GM23338 (cell line): ENCODE results near the gene PRDM5. TPM values are rescaled to one million over a fixed set of nuclear protein-coding genes. Genes with fewer than 3 reads are reported as not detected.

Experiments used
- ATAC-seq: fragments of 200-7000 bp; cut with Tn5 transposase; 3 replicates; pipeline ENCODE4 v1.9.1; 2020
- DNase-seq: peaks from one replicate; pipeline ENCODE4 v3.0.0-alpha.2; 2015; ENCODE audit warnings: low spot score
- H2AFZ ChIP-seq: fragments of 200-600 bp; sonication (generic); 2 replicates; pipeline ENCODE4 v1.8.0; 2016; ENCODE audit warnings: antibody characterized with exemption, mild to moderate bottlenecking, moderate library complexity
- H3F3A ChIP-seq: fragments of 200-600 bp; sonication (generic); replicated peaks from 2 replicates; pipeline ENCODE4 v1.8.0; 2017; ENCODE audit warnings: antibody characterized with exemption, mixed run types, low read depth
- H3K27ac ChIP-seq: fragments of 200-600 bp; sonication (generic); 2 replicates; pipeline ENCODE4 v1.6.1; 2016; ENCODE audit warnings: low read depth
- H3K27me3 ChIP-seq: fragments of 200-600 bp; sonication (generic); 2 replicates; pipeline ENCODE4 v1.8.0; 2016; ENCODE audit warnings: mild to moderate bottlenecking, mixed run types, moderate library complexity; ENCODE audit not compliant: insufficient read depth
- H3K36me3 ChIP-seq: fragments of 200-600 bp; sonication (generic); 2 replicates; pipeline ENCODE4 v1.8.0; 2016; ENCODE audit warnings: mild to moderate bottlenecking; ENCODE audit not compliant: insufficient read depth
- H3K4me1 ChIP-seq: fragments of 200-600 bp; sonication (generic); 2 replicates; pipeline ENCODE4 v1.8.0; 2016; ENCODE audit warnings: mild to moderate bottlenecking, moderate library complexity; ENCODE audit not compliant: insufficient read depth
- H3K4me2 ChIP-seq: fragments of 200-600 bp; sonication (generic); 2 replicates; pipeline ENCODE4 v1.7.1; 2017; ENCODE audit warnings: mixed run types
- H3K4me3 ChIP-seq: fragments of 200-600 bp; sonication (generic); 2 replicates; pipeline ENCODE4 v1.6.1; 2016; ENCODE audit warnings: mixed run types
- H3K79me2 ChIP-seq: fragments of 200-600 bp; sonication (generic); replicated peaks from 2 replicates; pipeline ENCODE4 v1.8.0; 2017; ENCODE audit warnings: mild to moderate bottlenecking; ENCODE audit not compliant: insufficient read depth
- H3K9me2 ChIP-seq: fragments of 200-600 bp; sonication (generic); 2 replicates; pipeline ENCODE4 v1.8.0; 2017; ENCODE audit not compliant: insufficient read depth
- H4K20me1 ChIP-seq: fragments of 200-600 bp; sonication (generic); replicated peaks from 2 replicates; pipeline ENCODE4 v1.8.0; 2017; ENCODE audit warnings: mild to moderate bottlenecking; ENCODE audit not compliant: insufficient read depth
- H3K27ac Mint-ChIP-seq: 2 replicates; pipeline ENCODE4 v1.8.0; 2020; ENCODE audit warnings: inconsistent platforms, mild to moderate bottlenecking, moderate library complexity, mixed read lengths
- H3K27me3 Mint-ChIP-seq: 3 replicates; pipeline ENCODE4 v1.8.0; 2022; ENCODE audit warnings: low read depth, mild to moderate bottlenecking, moderate library complexity, mixed read lengths, inconsistent platforms; ENCODE audit not compliant: insufficient read depth, poor library complexity
- H3K36me3 Mint-ChIP-seq: 3 replicates; pipeline ENCODE4 v1.8.0; 2021; ENCODE audit warnings: low read depth, mild to moderate bottlenecking, inconsistent platforms, moderate library complexity, mixed read lengths
- H3K4me1 Mint-ChIP-seq: 3 replicates; pipeline ENCODE4 v1.8.0; 2020; ENCODE audit warnings: mild to moderate bottlenecking, inconsistent platforms, mixed read lengths
- H3K4me3 Mint-ChIP-seq: 3 replicates; pipeline ENCODE4 v1.8.0; 2021; ENCODE audit warnings: moderate library complexity, mild to moderate bottlenecking, inconsistent platforms, mixed read lengths
- H3K9me3 Mint-ChIP-seq: 3 replicates; pipeline ENCODE4 v1.8.0; 2020; ENCODE audit warnings: moderate library complexity, mild to moderate bottlenecking, inconsistent platforms, mixed read lengths
- CREB1 ChIP-seq: fragments of 250-450 bp; sonication (Bioruptor Pico); IDR thresholded peaks from 2 replicates; pipeline ENCODE4 v1.5.0; 2020; ENCODE audit warnings: low read depth, mild to moderate bottlenecking, moderate library complexity
- EZH2 ChIP-seq: fragments of 200-600 bp; sonication (generic); IDR thresholded peaks from one replicate; pipeline ENCODE4 v1.8.0; 2017; ENCODE audit warnings: antibody characterized with exemption, mild to moderate bottlenecking, low read depth; ENCODE audit not compliant: unreplicated experiment
- EZH2phosphoT487 ChIP-seq: fragments of 200-600 bp; sonication (generic); IDR thresholded peaks from one replicate; pipeline ENCODE4 v1.8.1; 2018; ENCODE audit warnings: antibody characterized with exemption; ENCODE audit not compliant: unreplicated experiment
- JUNB ChIP-seq: IDR thresholded peaks from one replicate; pipeline ENCODE4 v1.6.1; 2016; ENCODE audit warnings: antibody characterized with exemption; ENCODE audit not compliant: unreplicated experiment
- NANOG ChIP-seq: IDR thresholded peaks from 2 replicates; pipeline ENCODE4 v1.6.1; 2016; ENCODE audit warnings: antibody characterized with exemption, borderline replicate concordance
- POLR2AphosphoS5 ChIP-seq: IDR thresholded peaks from 2 replicates; pipeline ENCODE4 v1.6.1; 2016; ENCODE audit warnings: antibody characterized with exemption, low read depth
- STAT1 ChIP-seq: IDR thresholded peaks from one replicate; pipeline ENCODE4 v1.6.1; 2016; ENCODE audit warnings: antibody characterized with exemption; ENCODE audit not compliant: unreplicated experiment
- ZNF114 ChIP-seq: fragments of 250-450 bp; sonication (Bioruptor Pico); IDR thresholded peaks from 2 replicates; pipeline ENCODE4 v1.5.0; 2020; ENCODE audit warnings: mild to moderate bottlenecking, moderate library complexity
- ZNF331 ChIP-seq: fragments of 250-450 bp; sonication (Bioruptor Pico); IDR thresholded peaks from 2 replicates; pipeline ENCODE4 v1.5.0; 2020; ENCODE audit warnings: low read depth, mild to moderate bottlenecking, moderate library complexity
- polyA plus RNA-seq: library from polyadenylated mRNA; unstranded; fragments of >200 nt; fragmentation: Nextera tagmentation; extraction: Ambion mirVana; gene quantifications from 2 replicates; pipeline ENCODE4 v1.2.1, GENCODE V29; 2016
- total RNA-seq: library from RNA; depleted of rRNA; stranded (reverse); fragments of >200 nt; shearing (Covaris generic); gene quantifications from 2 replicates; pipeline ENCODE4 v1.2.3, GENCODE V29; 2014
- TF ChIP-seq, protein P1 (sequence below), 2 experiments: fragments of 200-600 bp in 1 of 2; sonication (generic) in 1 of 2; conservative IDR thresholded peaks; 2 replicates each; pipeline versions ENCODE4 v1.5.1 to v1.6.1; 2016 to 2017; ENCODE audit warnings: antibody characterized with exemption in 2 of 2, low read depth in 2 of 2, mild to moderate bottlenecking in 2 of 2, moderate library complexity in 1 of 2
- TF ChIP-seq, protein P2 (sequence below): IDR thresholded peaks from one replicate; pipeline ENCODE4 v1.6.1; 2018; ENCODE audit warnings: antibody characterized with exemption; ENCODE audit not compliant: unreplicated experiment
- TF ChIP-seq, protein P3 (sequence below): IDR thresholded peaks from 2 replicates; pipeline ENCODE4 v1.6.1; 2016; ENCODE audit warnings: antibody characterized with exemption
- TF ChIP-seq, protein P4 (sequence below): fragments of 250-450 bp; sonication (Bioruptor Pico); IDR thresholded peaks from 2 replicates; pipeline ENCODE4 v1.5.0; 2020; ENCODE audit warnings: mild to moderate bottlenecking, moderate library complexity

Gene PRDM5
- total and polyA plus RNA-seq, 2 experiments from 2014 or later, result 11.2 to 40.4 TPM

DNA sequence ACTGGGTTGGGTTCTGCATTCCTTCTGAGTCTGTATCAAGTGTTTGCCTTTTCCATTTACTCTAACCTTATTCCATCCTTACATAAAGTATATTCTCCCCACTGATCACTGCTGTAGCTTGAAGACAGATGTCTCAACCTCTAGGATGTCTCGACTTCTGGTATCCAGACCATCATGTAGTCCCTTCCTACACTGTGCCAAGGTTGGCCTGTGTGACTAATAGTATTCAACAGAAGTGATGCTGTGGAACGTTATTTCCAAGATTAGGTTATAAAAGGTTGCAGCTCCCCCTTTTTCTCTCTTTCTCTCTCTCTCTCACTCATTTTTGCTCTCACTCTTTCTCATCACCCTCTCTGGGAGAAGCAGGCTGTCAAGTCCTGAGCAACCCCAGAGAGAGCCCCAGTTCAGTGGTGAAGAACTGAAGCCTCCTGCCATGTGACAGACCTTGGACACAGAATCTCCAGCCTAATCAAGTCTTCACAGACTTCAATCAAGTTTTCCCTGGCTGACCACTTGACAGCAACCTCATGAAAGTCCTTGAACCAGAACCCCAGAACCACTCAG is 75.4 kb downstream of the PRDM5 start:
- H3K4me3 ChIP-seq, result no peak overlapping the region
- no peak for ATAC-seq

More for the DNA sequence above, 75.4 kb downstream of the PRDM5 start:
- Histone ChIP-seq H3K27me3 (no peaks in the 10 kb centered on the region), H3K9me2 (no peaks in the 10 kb centered on the region), H3K27ac (no peak overlapping the region), H4K20me1 (no peaks in the 10 kb centered on the region; the same call in 1 of the 2 replicates), H3K79me2 (0 out of 2 replicates have a peak, but pooled peaks cover 5% of the 10 kb centered on the region), H2AFZ (no peak overlapping the region), H3K4me2 (no peak overlapping the region), H3K4me1 (no peaks in the 10 kb centered on the region), H3F3A (no peaks in the 10 kb centered on the region), H3K36me3 (no peaks in the 10 kb centered on the region)
- Mint-ChIP-seq H3K27me3 (no peaks in the 10 kb centered on the region), H3K36me3 (no peaks in the 10 kb centered on the region; the same call in 2 of the 3 replicates), H3K27ac (no peak overlapping the region; the same call in 1 of the 2 replicates), H3K9me3 (no peaks in the 10 kb centered on the region), H3K4me3 (no peak overlapping the region), H3K4me1 (peaks cover 8% of the 10 kb centered on the region; the same call in 2 of the 3 replicates)
- no peak for TF ChIP-seq ZNF114 (CRISPR knock-in tag)
- TF ChIP-seq ZNF331 (CRISPR knock-in tag), result no peak
- TF ChIP-seq, protein P1, sequence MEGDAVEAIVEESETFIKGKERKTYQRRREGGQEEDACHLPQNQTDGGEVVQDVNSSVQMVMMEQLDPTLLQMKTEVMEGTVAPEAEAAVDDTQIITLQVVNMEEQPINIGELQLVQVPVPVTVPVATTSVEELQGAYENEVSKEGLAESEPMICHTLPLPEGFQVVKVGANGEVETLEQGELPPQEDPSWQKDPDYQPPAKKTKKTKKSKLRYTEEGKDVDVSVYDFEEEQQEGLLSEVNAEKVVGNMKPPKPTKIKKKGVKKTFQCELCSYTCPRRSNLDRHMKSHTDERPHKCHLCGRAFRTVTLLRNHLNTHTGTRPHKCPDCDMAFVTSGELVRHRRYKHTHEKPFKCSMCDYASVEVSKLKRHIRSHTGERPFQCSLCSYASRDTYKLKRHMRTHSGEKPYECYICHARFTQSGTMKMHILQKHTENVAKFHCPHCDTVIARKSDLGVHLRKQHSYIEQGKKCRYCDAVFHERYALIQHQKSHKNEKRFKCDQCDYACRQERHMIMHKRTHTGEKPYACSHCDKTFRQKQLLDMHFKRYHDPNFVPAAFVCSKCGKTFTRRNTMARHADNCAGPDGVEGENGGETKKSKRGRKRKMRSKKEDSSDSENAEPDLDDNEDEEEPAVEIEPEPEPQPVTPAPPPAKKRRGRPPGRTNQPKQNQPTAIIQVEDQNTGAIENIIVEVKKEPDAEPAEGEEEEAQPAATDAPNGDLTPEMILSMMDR (conservative IDR thresholded peaks at IDR 0.05; ENCODE audit: low read depth in 2 of 2), result no peak
- TF ChIP-seq STAT1, result no peak
- TF ChIP-seq, protein P2, sequence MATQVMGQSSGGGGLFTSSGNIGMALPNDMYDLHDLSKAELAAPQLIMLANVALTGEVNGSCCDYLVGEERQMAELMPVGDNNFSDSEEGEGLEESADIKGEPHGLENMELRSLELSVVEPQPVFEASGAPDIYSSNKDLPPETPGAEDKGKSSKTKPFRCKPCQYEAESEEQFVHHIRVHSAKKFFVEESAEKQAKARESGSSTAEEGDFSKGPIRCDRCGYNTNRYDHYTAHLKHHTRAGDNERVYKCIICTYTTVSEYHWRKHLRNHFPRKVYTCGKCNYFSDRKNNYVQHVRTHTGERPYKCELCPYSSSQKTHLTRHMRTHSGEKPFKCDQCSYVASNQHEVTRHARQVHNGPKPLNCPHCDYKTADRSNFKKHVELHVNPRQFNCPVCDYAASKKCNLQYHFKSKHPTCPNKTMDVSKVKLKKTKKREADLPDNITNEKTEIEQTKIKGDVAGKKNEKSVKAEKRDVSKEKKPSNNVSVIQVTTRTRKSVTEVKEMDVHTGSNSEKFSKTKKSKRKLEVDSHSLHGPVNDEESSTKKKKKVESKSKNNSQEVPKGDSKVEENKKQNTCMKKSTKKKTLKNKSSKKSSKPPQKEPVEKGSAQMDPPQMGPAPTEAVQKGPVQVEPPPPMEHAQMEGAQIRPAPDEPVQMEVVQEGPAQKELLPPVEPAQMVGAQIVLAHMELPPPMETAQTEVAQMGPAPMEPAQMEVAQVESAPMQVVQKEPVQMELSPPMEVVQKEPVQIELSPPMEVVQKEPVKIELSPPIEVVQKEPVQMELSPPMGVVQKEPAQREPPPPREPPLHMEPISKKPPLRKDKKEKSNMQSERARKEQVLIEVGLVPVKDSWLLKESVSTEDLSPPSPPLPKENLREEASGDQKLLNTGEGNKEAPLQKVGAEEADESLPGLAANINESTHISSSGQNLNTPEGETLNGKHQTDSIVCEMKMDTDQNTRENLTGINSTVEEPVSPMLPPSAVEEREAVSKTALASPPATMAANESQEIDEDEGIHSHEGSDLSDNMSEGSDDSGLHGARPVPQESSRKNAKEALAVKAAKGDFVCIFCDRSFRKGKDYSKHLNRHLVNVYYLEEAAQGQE, result no peak
- TF ChIP-seq EZH2, result no peak
- no peak for TF ChIP-seq NANOG
- no peak for TF ChIP-seq JUNB
- no peak for TF ChIP-seq POLR2AphosphoS5
- TF ChIP-seq EZH2phosphoT487, result no peak
- no peak for TF ChIP-seq CREB1 (CRISPR knock-in tag)
- TF ChIP-seq, protein P3, sequence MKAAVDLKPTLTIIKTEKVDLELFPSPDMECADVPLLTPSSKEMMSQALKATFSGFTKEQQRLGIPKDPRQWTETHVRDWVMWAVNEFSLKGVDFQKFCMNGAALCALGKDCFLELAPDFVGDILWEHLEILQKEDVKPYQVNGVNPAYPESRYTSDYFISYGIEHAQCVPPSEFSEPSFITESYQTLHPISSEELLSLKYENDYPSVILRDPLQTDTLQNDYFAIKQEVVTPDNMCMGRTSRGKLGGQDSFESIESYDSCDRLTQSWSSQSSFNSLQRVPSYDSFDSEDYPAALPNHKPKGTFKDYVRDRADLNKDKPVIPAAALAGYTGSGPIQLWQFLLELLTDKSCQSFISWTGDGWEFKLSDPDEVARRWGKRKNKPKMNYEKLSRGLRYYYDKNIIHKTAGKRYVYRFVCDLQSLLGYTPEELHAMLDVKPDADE, result no peak
- TF ChIP-seq, protein P4, sequence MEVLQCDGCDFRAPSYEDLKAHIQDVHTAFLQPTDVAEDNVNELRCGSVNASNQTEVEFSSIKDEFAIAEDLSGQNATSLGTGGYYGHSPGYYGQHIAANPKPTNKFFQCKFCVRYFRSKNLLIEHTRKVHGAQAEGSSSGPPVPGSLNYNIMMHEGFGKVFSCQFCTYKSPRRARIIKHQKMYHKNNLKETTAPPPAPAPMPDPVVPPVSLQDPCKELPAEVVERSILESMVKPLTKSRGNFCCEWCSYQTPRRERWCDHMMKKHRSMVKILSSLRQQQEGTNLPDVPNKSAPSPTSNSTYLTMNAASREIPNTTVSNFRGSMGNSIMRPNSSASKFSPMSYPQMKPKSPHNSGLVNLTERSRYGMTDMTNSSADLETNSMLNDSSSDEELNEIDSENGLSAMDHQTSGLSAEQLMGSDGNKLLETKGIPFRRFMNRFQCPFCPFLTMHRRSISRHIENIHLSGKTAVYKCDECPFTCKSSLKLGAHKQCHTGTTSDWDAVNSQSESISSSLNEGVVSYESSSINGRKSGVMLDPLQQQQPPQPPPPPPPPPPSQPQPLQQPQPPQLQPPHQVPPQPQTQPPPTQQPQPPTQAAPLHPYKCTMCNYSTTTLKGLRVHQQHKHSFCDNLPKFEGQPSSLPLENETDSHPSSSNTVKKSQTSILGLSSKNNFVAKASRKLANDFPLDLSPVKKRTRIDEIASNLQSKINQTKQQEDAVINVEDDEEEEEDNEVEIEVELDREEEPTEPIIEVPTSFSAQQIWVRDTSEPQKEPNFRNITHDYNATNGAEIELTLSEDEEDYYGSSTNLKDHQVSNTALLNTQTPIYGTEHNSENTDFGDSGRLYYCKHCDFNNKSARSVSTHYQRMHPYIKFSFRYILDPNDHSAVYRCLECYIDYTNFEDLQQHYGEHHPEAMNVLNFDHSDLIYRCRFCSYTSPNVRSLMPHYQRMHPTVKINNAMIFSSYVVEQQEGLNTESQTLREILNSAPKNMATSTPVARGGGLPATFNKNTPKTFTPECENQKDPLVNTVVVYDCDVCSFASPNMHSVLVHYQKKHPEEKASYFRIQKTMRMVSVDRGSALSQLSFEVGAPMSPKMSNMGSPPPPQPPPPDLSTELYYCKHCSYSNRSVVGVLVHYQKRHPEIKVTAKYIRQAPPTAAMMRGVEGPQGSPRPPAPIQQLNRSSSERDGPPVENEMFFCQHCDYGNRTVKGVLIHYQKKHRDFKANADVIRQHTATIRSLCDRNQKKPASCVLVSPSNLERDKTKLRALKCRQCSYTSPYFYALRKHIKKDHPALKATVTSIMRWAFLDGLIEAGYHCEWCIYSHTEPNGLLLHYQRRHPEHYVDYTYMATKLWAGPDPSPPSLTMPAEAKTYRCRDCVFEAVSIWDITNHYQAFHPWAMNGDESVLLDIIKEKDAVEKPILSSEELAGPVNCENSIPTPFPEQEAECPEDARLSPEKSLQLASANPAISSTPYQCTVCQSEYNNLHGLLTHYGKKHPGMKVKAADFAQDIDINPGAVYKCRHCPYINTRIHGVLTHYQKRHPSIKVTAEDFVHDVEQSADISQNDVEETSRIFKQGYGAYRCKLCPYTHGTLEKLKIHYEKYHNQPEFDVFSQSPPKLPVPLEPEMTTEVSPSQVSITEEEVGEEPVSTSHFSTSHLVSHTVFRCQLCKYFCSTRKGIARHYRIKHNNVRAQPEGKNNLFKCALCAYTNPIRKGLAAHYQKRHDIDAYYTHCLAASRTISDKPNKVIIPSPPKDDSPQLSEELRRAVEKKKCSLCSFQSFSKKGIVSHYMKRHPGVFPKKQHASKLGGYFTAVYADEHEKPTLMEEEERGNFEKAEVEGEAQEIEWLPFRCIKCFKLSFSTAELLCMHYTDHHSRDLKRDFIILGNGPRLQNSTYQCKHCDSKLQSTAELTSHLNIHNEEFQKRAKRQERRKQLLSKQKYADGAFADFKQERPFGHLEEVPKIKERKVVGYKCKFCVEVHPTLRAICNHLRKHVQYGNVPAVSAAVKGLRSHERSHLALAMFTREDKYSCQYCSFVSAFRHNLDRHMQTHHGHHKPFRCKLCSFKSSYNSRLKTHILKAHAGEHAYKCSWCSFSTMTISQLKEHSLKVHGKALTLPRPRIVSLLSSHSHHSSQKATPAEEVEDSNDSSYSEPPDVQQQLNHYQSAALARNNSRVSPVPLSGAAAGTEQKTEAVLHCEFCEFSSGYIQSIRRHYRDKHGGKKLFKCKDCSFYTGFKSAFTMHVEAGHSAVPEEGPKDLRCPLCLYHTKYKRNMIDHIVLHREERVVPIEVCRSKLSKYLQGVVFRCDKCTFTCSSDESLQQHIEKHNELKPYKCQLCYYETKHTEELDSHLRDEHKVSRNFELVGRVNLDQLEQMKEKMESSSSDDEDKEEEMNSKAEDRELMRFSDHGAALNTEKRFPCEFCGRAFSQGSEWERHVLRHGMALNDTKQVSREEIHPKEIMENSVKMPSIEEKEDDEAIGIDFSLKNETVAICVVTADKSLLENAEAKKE, result no peak
- DNase-seq, result no peak
